Neural cell (in vitro differentiated cells): Measurements from ENCODE around the gene AKAP6. TPM values are rescaled to one million over a fixed set of nuclear protein-coding genes. Genes with fewer than 3 reads are reported as not detected.

Experiments used
- H2AFZ ChIP-seq: fragments of 200-600, 300-800 bp; sonication (generic), shearing (Covaris generic); 2 replicates; pipeline ENCODE4 v1.6.0; 2014; ENCODE audit warnings: low read depth, mild to moderate bottlenecking, antibody characterized with exemption, low read length, moderate library complexity
- H3F3A ChIP-seq: fragments of 200-600 bp; shearing (Covaris generic); 2 replicates; pipeline ENCODE4 v1.6.1; 2016; ENCODE audit warnings: mild to moderate bottlenecking, moderate library complexity, mixed read lengths, antibody characterized with exemption, low read length; ENCODE audit not compliant: insufficient read depth, poor library complexity, severe bottlenecking
- H3K27ac ChIP-seq: fragments of 200-600, 300-800 bp; sonication (generic), shearing (Covaris generic); 2 replicates; pipeline ENCODE4 v1.5.1; 2014; ENCODE audit warnings: mild to moderate bottlenecking, low read length, moderate library complexity
- H3K27me3 ChIP-seq: fragments of 300-800, 200-600 bp; sonication (generic), shearing (Covaris generic); 2 replicates; pipeline ENCODE4 v1.6.0; 2014; ENCODE audit warnings: mild to moderate bottlenecking, low read depth, low read length, moderate library complexity; ENCODE audit not compliant: insufficient read depth
- H3K36me3 ChIP-seq: fragments of 300-800, 200-600 bp; sonication (generic), shearing (Covaris generic); 2 replicates; pipeline ENCODE4 v1.5.1; 2014; ENCODE audit warnings: mild to moderate bottlenecking, antibody characterized with exemption, low read length, moderate library complexity; ENCODE audit not compliant: insufficient read depth
- H3K4me2 ChIP-seq: fragments of 300-800, 200-600 bp; sonication (generic), shearing (Covaris generic); 2 replicates; pipeline ENCODE4 v1.6.0; 2014; ENCODE audit warnings: mild to moderate bottlenecking, low read length
- H3K4me3 ChIP-seq: fragments of 300-800, 200-600 bp; sonication (generic), shearing (Covaris generic); 2 replicates; pipeline ENCODE4 v1.5.1; 2014; ENCODE audit warnings: mild to moderate bottlenecking, low read length, moderate library complexity
- H3K79me2 ChIP-seq: fragments of 200-600 bp; shearing (Covaris generic); replicated peaks from 2 replicates; pipeline ENCODE4 v1.6.0; 2014; ENCODE audit warnings: mild to moderate bottlenecking, low read length, moderate library complexity; ENCODE audit not compliant: insufficient read depth
- H3K9ac ChIP-seq: fragments of 300-800, 200-600 bp; sonication (generic), shearing (Covaris generic); 2 replicates; pipeline ENCODE4 v1.6.1; 2016; ENCODE audit warnings: mild to moderate bottlenecking, low read length, mixed read lengths
- H3K9me2 ChIP-seq: fragments of 200-600 bp; shearing (Covaris generic); 2 replicates; pipeline ENCODE4 v1.6.1; 2016; ENCODE audit warnings: mild to moderate bottlenecking, low read length, mixed read lengths; ENCODE audit not compliant: insufficient read depth
- H3K9me3 ChIP-seq: fragments of 200-600, 300-800 bp; sonication (generic), shearing (Covaris generic); 2 replicates; pipeline ENCODE4 v1.6.1; 2016; ENCODE audit warnings: mild to moderate bottlenecking, mixed run types, low read length, moderate library complexity, mixed read lengths
- H4K20me1 ChIP-seq: fragments of 200-600 bp; shearing (Covaris generic); 2 replicates; pipeline ENCODE4 v1.6.1; 2016; ENCODE audit warnings: mild to moderate bottlenecking, mixed run types; ENCODE audit not compliant: insufficient read depth
- EP300 ChIP-seq: fragments of 450-650 bp; conservative IDR thresholded peaks from 2 replicates; pipeline ENCODE4 v1.6.1; 2014; ENCODE audit warnings: antibody characterized with exemption, mild to moderate bottlenecking, moderate library complexity; ENCODE audit not compliant: poor library complexity, severe bottlenecking
- EZH2 ChIP-seq: fragments of 200-600, 300-800 bp; shearing (Covaris generic), sonication (generic); IDR thresholded peaks from 2 replicates; pipeline ENCODE4 v1.6.1; 2014; ENCODE audit warnings: antibody characterized with exemption, low read length, borderline replicate concordance, mild to moderate bottlenecking; ENCODE audit not compliant: insufficient read depth, poor library complexity, severe bottlenecking
- MXI1 ChIP-seq: fragments of 450-650 bp; conservative IDR thresholded peaks from 2 replicates; pipeline ENCODE4 v1.6.1; 2014; ENCODE audit warnings: antibody characterized with exemption, mild to moderate bottlenecking; ENCODE audit not compliant: poor library complexity, severe bottlenecking
- POLR2AphosphoS5 ChIP-seq: IDR thresholded peaks from 2 replicates; pipeline ENCODE4 v1.6.1; 2012
- RAD21 ChIP-seq: fragments of 450-650 bp; conservative IDR thresholded peaks from 2 replicates; pipeline ENCODE4 v1.6.1; 2014; ENCODE audit warnings: antibody characterized with exemption, mild to moderate bottlenecking, moderate library complexity
- SMC3 ChIP-seq: fragments of 450-650 bp; conservative IDR thresholded peaks from 2 replicates; pipeline ENCODE4 v1.6.1; 2014; ENCODE audit warnings: antibody characterized with exemption, mild to moderate bottlenecking, moderate library complexity; ENCODE audit not compliant: poor library complexity
- TAF1 ChIP-seq: IDR thresholded peaks from 2 replicates; pipeline ENCODE4 v1.6.1; 2012; ENCODE audit warnings: low read depth
- polyA minus RNA-seq: library from RNA; depleted of rRNA, polyadenylated mRNA; stranded (reverse); fragments of >200 nt; gene quantifications from 2 replicates; pipeline ENCODE4 v1.2.3, GENCODE V29; 2014
- polyA plus RNA-seq: library from polyadenylated mRNA; depleted of rRNA; stranded (reverse); fragments of >200 nt; gene quantifications from 2 replicates; pipeline ENCODE4 v1.2.3, GENCODE V29; 2014
- TF ChIP-seq, protein P1 (sequence below): IDR thresholded peaks from 2 replicates; pipeline ENCODE4 v1.6.1; 2012; ENCODE audit warnings: borderline replicate concordance
- TF ChIP-seq, protein P2 (sequence below): fragments of 450-650 bp; IDR thresholded peaks from 2 replicates; pipeline ENCODE4 v1.5.1; 2014; ENCODE audit warnings: antibody characterized with exemption, mild to moderate bottlenecking, moderate library complexity; ENCODE audit not compliant: poor library complexity, severe bottlenecking

Gene AKAP6, protein sequence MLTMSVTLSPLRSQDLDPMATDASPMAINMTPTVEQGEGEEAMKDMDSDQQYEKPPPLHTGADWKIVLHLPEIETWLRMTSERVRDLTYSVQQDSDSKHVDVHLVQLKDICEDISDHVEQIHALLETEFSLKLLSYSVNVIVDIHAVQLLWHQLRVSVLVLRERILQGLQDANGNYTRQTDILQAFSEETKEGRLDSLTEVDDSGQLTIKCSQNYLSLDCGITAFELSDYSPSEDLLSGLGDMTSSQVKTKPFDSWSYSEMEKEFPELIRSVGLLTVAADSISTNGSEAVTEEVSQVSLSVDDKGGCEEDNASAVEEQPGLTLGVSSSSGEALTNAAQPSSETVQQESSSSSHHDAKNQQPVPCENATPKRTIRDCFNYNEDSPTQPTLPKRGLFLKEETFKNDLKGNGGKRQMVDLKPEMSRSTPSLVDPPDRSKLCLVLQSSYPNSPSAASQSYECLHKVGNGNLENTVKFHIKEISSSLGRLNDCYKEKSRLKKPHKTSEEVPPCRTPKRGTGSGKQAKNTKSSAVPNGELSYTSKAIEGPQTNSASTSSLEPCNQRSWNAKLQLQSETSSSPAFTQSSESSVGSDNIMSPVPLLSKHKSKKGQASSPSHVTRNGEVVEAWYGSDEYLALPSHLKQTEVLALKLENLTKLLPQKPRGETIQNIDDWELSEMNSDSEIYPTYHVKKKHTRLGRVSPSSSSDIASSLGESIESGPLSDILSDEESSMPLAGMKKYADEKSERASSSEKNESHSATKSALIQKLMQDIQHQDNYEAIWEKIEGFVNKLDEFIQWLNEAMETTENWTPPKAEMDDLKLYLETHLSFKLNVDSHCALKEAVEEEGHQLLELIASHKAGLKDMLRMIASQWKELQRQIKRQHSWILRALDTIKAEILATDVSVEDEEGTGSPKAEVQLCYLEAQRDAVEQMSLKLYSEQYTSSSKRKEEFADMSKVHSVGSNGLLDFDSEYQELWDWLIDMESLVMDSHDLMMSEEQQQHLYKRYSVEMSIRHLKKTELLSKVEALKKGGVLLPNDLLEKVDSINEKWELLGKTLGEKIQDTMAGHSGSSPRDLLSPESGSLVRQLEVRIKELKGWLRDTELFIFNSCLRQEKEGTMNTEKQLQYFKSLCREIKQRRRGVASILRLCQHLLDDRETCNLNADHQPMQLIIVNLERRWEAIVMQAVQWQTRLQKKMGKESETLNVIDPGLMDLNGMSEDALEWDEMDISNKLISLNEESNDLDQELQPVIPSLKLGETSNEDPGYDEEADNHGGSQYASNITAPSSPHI (N-terminal part only)
- 15.8 and 22.8 TPM in 2 replicates for polyA plus RNA-seq
- polyA minus RNA-seq: 270 and 365 TPM in 2 replicates

- Histone ChIP-seq H3K36me3 (no peaks in the 10 kb centered on the region), H3K27me3 (no peaks in the 10 kb centered on the region), H4K20me1 (peaks cover 3% of the 10 kb centered on the region), H3K4me2 (peak within 1 kb of the TSS; percentile 94), H3K4me3 (peak within 1 kb of the TSS; percentile 71), H2AFZ (peak within 1 kb of the TSS; percentile 21), H3K27ac (peak within 1 kb of the TSS; percentile 95), H3K79me2 (peaks cover 58% of the 10 kb centered on the region), H3K9me2 (no peaks in the 10 kb centered on the region), H3K9ac (peak within 1 kb of the TSS; percentile 83), H3K9me3 (no peaks in the 10 kb centered on the region), H3F3A (peaks cover 4% of the 10 kb centered on the region)
- TF ChIP-seq EP300: peak; percentile 90
- no peak for TF ChIP-seq EZH2
- TF ChIP-seq, protein P1, sequence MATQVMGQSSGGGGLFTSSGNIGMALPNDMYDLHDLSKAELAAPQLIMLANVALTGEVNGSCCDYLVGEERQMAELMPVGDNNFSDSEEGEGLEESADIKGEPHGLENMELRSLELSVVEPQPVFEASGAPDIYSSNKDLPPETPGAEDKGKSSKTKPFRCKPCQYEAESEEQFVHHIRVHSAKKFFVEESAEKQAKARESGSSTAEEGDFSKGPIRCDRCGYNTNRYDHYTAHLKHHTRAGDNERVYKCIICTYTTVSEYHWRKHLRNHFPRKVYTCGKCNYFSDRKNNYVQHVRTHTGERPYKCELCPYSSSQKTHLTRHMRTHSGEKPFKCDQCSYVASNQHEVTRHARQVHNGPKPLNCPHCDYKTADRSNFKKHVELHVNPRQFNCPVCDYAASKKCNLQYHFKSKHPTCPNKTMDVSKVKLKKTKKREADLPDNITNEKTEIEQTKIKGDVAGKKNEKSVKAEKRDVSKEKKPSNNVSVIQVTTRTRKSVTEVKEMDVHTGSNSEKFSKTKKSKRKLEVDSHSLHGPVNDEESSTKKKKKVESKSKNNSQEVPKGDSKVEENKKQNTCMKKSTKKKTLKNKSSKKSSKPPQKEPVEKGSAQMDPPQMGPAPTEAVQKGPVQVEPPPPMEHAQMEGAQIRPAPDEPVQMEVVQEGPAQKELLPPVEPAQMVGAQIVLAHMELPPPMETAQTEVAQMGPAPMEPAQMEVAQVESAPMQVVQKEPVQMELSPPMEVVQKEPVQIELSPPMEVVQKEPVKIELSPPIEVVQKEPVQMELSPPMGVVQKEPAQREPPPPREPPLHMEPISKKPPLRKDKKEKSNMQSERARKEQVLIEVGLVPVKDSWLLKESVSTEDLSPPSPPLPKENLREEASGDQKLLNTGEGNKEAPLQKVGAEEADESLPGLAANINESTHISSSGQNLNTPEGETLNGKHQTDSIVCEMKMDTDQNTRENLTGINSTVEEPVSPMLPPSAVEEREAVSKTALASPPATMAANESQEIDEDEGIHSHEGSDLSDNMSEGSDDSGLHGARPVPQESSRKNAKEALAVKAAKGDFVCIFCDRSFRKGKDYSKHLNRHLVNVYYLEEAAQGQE: peak; percentile 95
- TF ChIP-seq SMC3: peak; percentile 45
- TF ChIP-seq MXI1: peak; percentile 79
- no peak for TF ChIP-seq TAF1
- TF ChIP-seq RAD21: peak; percentile 41
- TF ChIP-seq, protein P2, sequence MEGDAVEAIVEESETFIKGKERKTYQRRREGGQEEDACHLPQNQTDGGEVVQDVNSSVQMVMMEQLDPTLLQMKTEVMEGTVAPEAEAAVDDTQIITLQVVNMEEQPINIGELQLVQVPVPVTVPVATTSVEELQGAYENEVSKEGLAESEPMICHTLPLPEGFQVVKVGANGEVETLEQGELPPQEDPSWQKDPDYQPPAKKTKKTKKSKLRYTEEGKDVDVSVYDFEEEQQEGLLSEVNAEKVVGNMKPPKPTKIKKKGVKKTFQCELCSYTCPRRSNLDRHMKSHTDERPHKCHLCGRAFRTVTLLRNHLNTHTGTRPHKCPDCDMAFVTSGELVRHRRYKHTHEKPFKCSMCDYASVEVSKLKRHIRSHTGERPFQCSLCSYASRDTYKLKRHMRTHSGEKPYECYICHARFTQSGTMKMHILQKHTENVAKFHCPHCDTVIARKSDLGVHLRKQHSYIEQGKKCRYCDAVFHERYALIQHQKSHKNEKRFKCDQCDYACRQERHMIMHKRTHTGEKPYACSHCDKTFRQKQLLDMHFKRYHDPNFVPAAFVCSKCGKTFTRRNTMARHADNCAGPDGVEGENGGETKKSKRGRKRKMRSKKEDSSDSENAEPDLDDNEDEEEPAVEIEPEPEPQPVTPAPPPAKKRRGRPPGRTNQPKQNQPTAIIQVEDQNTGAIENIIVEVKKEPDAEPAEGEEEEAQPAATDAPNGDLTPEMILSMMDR: peak; percentile 18
- peak; percentile 99 for TF ChIP-seq POLR2AphosphoS5
Measured at GRCh38 chr14:32329146-32329545, at the start of gene AKAP6. Gene AKAP6 (plus strand): TSS chr14:32329298. CDS start chr14:32433494, 104,196 bp downstream.

- Histone ChIP-seq H3K4me3 (no peak overlapping the region), H4K20me1 (no peaks in the 10 kb centered on the region), H2AFZ (no peak overlapping the region), H3K79me2 (no peaks in the 10 kb centered on the region), H3K9me2 (no peaks in the 10 kb centered on the region), H3K36me3 (no peaks in the 10 kb centered on the region), H3K9me3 (no peaks in the 10 kb centered on the region), H3K9ac (no peak overlapping the region), H3F3A (no peaks in the 10 kb centered on the region), H3K27me3 (no peaks in the 10 kb centered on the region), H3K27ac (no peak overlapping the region), H3K4me2 (no peak overlapping the region)
- TF ChIP-seq SMC3 (no peak), MXI1 (no peak), TAF1 (no peak), RAD21 (no peak), EZH2 (no peak), POLR2AphosphoS5 (no peak), EP300 (no peak)
- TF ChIP-seq, protein P1: no peak
- TF ChIP-seq, protein P2: no peak
Measured at GRCh38 chr14:32286602-32287001, 42.5 kb upstream of the AKAP6 start.
